GM21825 (cell line): ENCODE results near the gene ASCC2.
A peak's percentile ranks its signal among the peaks of the same experiment; 100 is the strongest.

Source experiments
- ATAC-seq: cut with Tn5 transposase; IDR thresholded peaks from one replicate; pipeline ENCODE4 v1.9.1; 2021; ENCODE audit warnings: mild to moderate bottlenecking, moderate library complexity; ENCODE audit not compliant: unreplicated experiment

Gene ASCC2

GRCh38 chr22:29788339-29789279 lies 49.5 kb downstream of the ASCC2 start:
- ATAC-seq = no peak

- ATAC-seq = no peak
Observed at GRCh38 chr22:29787371-29787980, 50.6 kb downstream of the ASCC2 start.

GRCh38 chr22:29786031-29786430 lies 52.0 kb downstream of the ASCC2 start:
- no peak for ATAC-seq

DNA sequence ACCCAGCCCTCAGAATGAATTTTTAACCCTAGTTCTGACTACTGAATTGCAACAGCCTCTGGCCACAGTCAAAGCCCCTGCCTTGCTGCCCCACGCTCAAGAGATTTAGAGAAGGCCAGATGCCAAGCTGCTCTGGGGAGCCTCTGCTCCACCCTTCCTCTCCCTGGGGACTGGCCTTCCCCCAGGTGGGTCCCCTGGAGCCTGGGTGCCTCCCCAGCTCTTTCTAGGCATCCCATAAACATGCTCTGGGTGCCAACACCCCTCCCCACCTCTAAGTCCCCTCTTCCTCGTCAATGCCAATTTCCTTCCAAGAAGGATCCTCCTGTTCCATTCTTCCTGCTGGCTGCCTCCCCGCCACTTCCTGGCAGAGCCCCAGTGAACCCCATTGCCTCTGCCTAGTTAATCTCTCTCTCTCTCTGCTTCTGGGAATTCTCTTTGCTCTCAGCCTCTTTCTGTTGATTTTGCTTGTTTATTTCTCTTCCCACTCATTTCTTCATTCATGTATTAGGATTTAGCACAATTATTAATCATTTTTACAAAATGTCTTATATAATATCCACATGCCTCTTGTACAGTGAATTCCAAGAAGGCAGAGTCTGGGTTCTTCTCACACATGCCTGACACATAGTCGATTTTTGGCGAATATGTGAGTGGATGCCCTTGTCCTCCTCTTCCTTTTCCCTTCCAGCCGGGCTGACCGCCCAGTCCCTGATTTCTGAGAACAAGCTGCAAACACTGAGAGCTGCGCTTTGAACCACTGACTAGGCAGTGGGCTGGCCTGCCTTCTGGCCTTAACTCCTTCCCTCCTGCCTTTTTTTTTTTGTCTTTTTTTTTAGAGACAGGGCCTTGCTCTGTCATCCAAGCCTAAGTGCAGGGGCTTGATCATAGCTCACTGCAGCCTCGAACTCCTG lies 53.4 kb downstream of the ASCC2 start:
- ATAC-seq = no peak

DNA sequence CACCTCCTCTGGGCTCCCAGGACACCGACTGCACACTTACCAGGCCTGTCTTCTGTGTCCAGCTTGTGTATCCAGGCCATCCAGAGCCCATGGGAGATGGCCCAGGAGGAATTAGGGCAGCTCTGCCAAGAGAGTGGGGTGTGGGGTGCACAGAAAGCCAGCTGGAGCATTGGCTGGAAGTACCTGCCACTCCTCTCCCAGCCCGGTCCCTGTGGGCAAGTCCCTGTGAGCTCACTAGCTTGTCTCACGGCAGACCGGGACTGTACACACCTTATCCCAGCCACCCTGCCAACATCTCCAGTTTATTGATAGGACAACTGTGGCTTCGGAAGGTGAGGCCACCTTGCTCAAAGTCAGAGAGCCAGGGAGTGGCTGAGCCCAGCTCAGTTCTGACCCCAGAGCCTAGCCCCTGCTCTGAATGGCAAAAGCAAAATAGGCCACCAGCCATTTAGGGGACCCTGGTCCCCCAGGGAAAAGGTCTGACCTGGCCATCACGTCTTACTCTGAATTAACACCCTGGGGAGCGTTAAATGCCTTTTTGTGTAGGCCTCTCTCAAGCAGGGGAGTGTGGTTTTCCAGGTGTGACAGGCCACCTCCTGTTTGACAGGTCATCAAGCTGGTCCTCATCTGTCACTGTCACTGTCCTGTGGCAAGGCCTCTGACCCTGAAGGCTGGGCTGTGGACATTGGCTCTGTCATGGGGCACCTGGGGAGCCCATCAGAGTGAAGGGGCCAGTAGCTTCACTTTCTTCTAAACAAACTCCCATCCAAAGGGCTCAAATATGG lies 55.8 kb downstream of the ASCC2 start:
- no peak for ATAC-seq

- no peak for ATAC-seq
Observed at GRCh38 chr22:29780748-29781676, 57.1 kb downstream of the ASCC2 start.

DNA sequence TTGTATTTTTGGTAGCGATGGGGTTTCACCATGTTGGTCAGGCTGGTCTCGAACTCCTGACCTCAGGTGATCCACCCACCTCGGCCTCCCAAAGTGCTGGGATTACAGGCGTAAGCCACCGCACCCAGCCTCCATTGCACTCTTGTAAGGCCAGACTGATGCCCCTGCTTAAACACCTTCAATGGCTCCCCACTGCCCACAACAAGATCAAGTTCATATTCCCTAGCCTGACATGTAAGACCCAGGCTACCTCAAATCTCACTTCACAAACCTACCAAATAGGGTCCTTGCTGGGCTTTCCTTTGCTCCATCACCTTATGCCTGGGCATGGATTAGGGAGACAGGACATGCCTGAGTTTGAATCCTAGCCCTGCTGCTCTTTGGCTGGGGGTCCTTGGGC lies 57.9 kb downstream of the ASCC2 start:
- no peak for ATAC-seq

GRCh38 chr22:29773233-29773632 lies 64.8 kb downstream of the ASCC2 start:
- ATAC-seq = no peak

DNA sequence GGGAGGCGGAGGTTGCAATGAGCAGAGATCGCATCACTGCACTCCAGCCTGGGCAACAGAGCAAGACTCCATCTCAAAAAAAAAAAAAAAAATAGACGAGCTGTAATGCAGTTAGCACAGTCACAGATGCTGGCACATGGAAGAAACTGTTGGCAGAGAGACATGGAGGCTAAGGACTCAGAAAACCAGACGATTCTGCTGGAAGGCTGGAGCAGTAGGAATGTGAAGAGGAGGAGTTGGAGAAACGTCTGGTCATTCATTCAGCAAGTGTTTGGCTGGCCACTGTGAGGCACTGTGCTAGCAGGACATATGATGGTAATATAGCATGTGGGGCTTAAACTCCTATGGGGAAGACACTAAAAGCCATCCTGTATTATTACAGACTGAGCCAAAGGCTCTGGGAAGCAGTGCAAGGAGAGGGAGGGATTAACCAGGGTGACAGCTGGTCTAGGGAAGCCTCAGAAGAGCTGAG lies 65.9 kb downstream of the ASCC2 start:
- no peak for ATAC-seq

- ATAC-seq = no peak
Observed at GRCh38 chr22:29769723-29770321, 68.3 kb downstream of the ASCC2 start.

DNA sequence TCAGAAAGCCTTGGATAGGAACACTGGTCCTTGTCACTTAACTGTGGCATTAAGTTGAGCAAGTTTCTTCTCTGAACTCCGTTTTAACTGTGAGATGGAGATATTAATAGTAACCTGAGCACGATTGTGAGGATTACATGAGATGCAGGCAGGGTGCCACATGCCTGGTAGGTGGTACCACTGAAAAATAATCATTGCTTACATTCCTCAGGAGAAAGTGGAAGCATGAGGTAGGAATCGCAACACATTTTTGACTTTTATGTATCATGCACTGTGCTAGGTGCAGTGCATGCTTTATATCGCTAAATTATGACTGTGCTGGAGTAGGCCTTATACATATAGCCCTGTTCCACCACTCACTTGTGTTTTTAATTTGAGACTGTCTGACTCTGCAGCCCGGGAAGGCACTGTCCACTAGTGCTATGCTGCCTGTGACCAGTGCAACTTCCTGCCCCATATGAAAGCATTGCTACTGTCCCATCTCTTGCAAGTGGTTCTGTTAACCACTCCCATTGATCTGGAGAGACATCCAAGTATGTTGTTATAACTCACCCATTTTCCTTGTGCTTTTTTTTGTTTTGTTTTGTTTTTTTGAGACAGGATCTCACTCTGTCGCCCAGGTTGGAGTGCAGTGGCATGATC lies 69.9 kb downstream of the ASCC2 start:
- ATAC-seq = no peak

DNA sequence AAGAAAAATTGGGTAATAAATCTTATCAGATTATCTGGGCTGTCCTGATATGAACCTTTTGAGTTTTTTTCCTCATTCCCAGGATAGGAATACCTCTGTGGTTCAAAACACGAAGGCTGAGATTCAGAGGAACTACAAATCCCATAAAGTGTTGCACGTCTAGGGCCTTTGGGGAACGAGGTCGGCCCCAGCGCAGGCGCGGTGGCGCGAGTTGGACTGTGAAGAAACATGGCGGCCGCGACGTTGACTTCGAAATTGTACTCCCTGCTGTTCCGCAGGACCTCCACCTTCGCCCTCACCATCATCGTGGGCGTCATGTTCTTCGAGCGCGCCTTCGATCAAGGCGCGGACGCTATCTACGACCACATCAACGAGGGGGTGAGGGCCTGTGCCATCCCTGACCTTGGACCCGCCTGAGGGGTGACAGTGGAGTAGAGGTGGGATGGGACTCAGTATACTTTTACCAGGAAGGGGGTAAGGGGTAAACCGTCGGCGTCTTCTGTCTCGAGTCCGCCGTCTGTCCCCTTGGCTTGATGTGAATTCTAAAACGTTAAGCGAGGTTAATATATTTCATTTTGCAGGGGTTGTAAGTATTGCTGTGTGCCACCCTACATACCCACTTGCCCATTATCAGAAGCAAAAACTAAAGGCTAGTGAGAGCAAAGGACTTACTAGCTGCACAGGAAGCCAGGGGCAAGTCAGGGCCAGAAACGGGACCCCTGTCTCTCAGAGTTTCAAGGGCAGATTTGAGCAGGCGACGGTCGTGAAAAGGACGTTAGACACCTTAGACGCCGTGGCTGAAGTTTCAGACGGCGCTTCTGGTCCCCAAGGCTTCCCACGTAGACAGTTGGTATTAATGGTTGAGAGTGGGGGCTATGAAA lies 70.7 kb downstream of the ASCC2 start, which contains the start of gene UQCR10:
UQCR10 (plus strand) TSS at position 199 of the 881 bp plus-strand sequence; CDS start at position 229, 30 bp downstream.
- ATAC-seq = peak; percentile 63

- ATAC-seq = peak; percentile 77
Observed at GRCh38 chr22:29766632-29767170, 71.4 kb downstream of the ASCC2 start, which contains the start of gene ZMAT5. Gene ZMAT5, minus strand, starts transcription at chr22:29767007. Its CDS starts 18,463 bp downstream, at chr22:29748544.

DNA sequence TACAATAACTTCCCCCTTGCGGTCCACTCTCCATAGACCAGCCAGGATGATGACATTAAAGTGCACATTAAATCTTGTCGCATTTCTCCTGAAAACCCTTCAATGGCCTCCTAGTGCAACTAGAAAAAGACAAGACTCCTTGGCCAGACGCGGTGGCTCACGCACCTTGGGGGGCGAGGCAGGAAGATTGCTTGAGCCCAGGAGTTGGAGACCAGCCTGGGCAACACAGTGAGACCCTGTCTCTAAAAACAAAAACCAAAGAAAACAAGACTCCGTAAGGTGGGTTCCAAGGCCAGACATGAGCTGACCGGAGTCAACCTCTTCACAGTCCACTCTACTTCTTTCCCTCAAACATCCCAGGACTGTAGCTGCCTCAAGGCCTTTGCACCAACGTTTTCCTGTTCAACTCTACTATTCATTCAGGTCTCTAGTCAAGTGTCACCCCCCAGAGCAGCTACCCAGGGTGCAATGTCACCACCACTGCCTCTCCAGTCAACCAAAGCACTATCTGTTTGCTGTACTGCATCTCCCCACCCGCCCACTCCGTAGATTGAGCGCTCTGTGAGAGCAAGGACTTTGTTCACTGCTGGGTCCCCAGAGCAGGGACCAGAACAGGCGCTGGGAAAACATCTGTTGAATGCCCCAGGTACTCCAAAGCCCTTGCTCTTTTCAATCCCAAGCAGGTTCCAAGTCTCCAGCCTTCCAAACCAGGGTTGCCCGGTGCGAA lies 72.0 kb downstream of the ASCC2 start:
- ATAC-seq = peak; percentile 4

- no peak for ATAC-seq
Observed at GRCh38 chr22:29762263-29762662, 75.8 kb downstream of the ASCC2 start.

GRCh38 chr22:29758959-29759358 lies 79.1 kb downstream of the ASCC2 start:
- no peak for ATAC-seq
